SK-N-MC (cell line): ENCODE results near the gene CD34.

Experiments used
- FOXP2 ChIP-seq: optimal IDR thresholded peaks from 2 replicates; pipeline ENCODE3; 2011; ENCODE audit warnings: mild to moderate bottlenecking, moderate library complexity; ENCODE audit not compliant: insufficient read depth; ENCODE audit errors: extremely low read length, control extremely low read depth
- POLR2AphosphoS5 ChIP-seq: IDR thresholded peaks from 2 replicates; pipeline ENCODE4 v1.6.1; 2012; ENCODE audit warnings: mild to moderate bottlenecking, low read depth, low read length, borderline replicate concordance

- TF ChIP-seq POLR2AphosphoS5 (no peak), FOXP2 (no peak)
Observed at GRCh38 chr1:207923121-207923520, 12.2 kb upstream of the CD34 start.
